ENCODE data around the gene ALDOA.

DNA sequence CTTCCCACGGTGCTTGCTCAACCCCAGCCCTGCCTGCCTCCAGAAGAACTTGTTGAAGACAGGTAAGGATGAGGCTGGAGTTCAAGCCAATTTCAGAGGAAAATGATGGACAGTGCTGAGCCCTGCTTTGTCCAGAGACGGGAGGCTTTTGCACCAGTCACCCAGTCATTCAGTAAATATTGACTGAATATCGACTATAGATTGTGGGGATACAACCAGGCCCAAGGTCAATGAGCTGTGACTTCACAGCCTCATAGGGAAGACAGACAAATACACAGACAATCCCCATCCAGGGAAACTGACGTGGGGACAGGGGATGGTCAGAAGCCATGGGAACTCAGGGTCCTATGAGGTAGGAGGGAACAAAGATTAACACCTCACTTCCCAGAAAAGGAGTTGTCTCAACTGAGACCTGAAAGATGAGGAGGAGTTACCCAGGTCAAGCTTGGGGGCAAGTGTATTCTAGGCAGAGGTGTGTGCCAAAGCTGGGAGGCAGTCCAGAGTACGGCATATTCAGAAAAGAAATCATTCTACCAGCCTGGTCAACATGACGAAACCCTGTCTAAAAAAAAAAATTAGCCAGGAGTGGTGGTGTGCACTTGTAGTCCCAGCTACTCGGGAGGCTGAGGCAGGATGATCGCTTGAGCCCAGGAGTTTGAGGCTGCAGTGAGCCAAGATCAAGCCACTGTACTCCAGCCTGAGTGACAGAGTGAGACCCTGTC lies 48.8 kb upstream of the ALDOA start:
- TF ChIP-seq, protein P1, sequence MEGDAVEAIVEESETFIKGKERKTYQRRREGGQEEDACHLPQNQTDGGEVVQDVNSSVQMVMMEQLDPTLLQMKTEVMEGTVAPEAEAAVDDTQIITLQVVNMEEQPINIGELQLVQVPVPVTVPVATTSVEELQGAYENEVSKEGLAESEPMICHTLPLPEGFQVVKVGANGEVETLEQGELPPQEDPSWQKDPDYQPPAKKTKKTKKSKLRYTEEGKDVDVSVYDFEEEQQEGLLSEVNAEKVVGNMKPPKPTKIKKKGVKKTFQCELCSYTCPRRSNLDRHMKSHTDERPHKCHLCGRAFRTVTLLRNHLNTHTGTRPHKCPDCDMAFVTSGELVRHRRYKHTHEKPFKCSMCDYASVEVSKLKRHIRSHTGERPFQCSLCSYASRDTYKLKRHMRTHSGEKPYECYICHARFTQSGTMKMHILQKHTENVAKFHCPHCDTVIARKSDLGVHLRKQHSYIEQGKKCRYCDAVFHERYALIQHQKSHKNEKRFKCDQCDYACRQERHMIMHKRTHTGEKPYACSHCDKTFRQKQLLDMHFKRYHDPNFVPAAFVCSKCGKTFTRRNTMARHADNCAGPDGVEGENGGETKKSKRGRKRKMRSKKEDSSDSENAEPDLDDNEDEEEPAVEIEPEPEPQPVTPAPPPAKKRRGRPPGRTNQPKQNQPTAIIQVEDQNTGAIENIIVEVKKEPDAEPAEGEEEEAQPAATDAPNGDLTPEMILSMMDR (IDR thresholded peaks at IDR 0.05) = no peak
- no peak for TF ChIP-seq POLR2A (IDR thresholded peaks at IDR 0.05)

Measured in uterus (tissue), 2 donors.